ENCODE measurements around the gene PARP8.

The PARP8 gene

DNA sequence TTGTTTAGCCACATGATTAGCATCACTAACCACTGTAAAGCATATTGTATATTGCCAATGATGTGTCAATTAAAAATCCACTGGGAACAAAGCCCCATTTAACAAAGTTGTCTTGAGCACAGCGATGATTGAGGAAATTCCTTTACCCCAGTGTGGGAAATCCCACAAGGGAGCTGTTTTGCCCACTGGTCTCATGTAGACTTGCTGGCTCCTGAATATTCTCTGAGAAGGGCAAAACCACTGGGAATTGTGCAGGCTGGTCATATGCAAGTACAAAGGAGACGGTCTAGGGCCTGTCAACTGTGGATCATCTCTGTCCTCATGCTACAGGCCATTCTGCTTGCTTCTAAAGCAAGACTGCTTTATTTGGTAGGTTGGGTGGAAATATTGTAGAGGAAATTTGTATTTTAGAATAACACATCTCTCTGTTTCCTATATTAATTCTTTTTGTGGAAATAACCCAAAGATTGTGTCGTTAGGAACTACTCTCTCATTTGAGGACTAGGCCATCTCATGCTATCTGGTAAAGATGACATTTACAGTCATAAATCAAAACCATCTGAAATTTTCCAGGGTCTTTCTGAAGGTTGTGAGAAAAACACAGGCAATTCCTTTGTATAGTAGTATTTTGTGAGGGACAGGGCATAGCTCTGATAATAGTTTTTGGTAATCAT lies 60.2 kb downstream of the PARP8 start:
- no peak for DNase-seq (ENCODE audit: low read depth in 2 of 2)

GRCh38 chr5:50727149-50727496 lies 60.7 kb downstream of the PARP8 start:
- DNase-seq (ENCODE audit: low read depth in 2 of 2) = peak in 1 of 2 donors; percentile 9

GRCh38 chr5:50727845-50728244 lies 61.4 kb downstream of the PARP8 start:
- no peak for DNase-seq (ENCODE audit: low read depth in 2 of 2)

- no peak for DNase-seq (ENCODE audit: low read depth in 2 of 2)
Observed at GRCh38 chr5:50730336-50730735, 63.9 kb downstream of the PARP8 start.

- DNase-seq (ENCODE audit: low read depth in 2 of 2) = no peak
Observed at GRCh38 chr5:50730841-50731240, 64.4 kb downstream of the PARP8 start.

DNA sequence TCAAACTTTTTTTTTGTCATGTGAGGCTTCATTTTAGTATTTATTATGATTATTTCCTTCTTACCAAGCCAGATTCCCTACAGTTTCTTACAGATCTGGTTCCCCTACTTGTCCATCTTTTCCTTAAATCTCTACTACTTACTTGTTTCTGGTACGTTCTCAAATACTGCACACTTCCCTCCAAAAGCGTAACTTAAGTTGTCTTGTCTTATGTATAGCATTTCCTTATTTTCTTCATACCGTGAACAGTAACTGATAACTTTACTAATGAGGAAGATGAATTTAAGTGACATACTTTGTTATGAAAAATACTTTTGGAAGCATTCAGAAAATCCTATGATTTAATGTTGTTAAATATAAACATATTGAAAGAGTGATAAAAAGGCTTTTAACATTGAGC lies 67.3 kb downstream of the PARP8 start:
- no peak for DNase-seq (ENCODE audit: low read depth in 2 of 2)

DNA sequence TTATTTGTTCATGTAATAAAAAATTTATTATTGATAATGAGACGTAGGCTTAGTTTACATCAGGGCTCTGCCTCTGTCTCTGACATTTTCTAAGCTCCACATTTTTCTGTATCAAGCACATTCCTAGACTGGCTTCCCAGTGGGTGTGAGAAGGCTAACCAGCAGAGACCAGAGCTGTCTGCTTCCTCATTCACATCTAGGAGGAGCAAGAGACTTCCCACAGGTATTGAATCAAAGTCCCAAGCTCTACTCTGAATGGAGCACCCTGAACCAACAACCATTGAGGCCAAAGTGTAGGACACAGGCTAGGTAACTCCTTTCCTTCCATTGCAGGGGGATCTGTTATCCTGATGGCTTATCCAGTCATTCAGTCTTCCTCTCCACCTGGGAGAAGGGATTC lies 72.4 kb downstream of the PARP8 start:
- DNase-seq (ENCODE audit: low read depth in 2 of 2) = no peak

GRCh38 chr5:50740832-50741231 lies 74.4 kb downstream of the PARP8 start:
- no peak for DNase-seq (ENCODE audit: low read depth in 2 of 2)

DNA sequence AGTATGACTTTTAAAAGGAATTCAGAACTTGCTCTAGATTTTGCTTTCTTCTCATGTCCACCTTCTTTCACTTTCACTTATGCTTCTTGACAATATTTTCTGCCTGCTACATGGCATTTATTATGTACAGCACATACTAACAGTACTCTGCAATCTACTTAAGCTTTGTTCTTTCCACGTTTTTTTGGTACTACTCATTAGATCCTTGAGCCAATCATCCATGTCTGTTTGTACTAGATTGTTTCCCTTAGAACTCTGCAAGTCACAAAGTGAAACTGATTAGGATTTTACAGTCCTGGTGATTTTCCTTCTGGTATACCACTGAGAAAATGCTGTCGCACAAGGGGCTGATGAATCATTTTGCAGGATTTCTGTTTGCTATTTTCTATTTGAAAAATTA lies 78.3 kb downstream of the PARP8 start:
- no peak for DNase-seq (ENCODE audit: low read depth in 2 of 2)

- no peak for DNase-seq (ENCODE audit: low read depth in 2 of 2)
Observed at GRCh38 chr5:50745221-50745910, 78.9 kb downstream of the PARP8 start.

DNA sequence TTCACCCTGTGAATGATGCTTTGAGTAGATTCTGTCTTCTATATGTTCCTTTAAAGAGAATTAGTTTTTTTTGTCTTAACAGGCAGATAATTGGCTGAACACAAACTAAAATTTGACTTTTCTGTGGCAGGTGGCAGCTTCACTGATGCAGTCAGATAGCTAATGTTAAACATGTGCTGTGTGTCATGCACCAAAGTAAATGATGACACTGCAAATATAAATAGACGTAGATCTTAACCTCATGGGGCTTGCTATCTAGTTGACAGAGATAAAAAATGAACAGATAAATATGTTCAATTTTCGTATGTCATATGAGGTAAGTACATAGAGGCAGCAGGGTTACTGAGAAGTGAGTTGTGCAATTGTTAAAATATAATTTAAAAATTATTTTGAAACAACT lies 82.7 kb downstream of the PARP8 start:
- no peak for DNase-seq (ENCODE audit: low read depth in 2 of 2)

GRCh38 chr5:50749873-50750272 lies 83.4 kb downstream of the PARP8 start:
- no peak for DNase-seq (ENCODE audit: low read depth in 2 of 2)

DNA sequence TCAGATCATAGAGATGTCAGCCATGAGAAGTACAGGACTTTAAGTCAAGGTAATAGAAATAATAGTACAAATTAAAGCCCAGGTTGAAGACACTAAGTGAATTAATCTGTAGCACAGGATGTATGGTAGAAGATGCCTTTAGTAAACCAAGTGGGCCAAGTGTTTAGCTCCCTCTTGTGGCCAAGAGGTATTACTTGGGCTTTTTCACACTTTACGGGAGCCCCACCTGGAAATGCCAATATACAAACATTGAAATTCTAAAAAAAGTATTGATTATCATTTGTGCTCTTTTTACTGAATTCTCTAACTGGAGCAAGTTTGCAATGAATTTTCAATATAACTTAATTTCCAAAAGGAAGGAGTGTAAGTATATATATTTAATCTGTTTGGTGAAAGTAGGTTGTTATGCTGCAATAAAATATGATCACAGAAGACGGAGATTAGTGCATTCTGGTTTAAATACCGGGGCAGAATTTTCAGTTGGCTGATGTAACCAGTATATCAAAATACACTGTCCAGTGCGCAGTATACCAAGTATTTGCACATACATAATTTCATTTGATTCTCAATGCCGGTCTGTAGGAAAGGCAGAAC lies 84.7 kb downstream of the PARP8 start:
- DNase-seq (ENCODE audit: low read depth in 2 of 2) = peak in 1 of 2 donors; percentile 13

DNA sequence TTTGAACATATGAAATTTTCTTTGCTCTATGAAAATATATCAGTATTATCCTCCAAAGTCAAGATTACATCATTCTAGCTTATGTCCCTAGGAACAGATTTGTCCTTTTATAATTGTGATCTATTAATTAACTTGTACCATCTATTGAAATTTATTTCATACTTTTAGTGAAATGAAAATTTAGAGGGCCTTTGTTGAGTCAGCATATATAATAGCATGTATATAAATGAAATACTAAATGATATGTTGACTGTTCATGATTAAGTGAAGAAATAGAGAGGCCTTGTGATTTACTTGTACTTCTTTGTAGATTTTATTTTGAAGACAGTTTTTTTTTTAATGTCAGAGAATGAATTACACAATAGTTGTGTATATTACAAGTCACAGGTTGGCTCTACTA lies 86.4 kb downstream of the PARP8 start:
- DNase-seq (ENCODE audit: low read depth in 2 of 2) = no peak

DNA sequence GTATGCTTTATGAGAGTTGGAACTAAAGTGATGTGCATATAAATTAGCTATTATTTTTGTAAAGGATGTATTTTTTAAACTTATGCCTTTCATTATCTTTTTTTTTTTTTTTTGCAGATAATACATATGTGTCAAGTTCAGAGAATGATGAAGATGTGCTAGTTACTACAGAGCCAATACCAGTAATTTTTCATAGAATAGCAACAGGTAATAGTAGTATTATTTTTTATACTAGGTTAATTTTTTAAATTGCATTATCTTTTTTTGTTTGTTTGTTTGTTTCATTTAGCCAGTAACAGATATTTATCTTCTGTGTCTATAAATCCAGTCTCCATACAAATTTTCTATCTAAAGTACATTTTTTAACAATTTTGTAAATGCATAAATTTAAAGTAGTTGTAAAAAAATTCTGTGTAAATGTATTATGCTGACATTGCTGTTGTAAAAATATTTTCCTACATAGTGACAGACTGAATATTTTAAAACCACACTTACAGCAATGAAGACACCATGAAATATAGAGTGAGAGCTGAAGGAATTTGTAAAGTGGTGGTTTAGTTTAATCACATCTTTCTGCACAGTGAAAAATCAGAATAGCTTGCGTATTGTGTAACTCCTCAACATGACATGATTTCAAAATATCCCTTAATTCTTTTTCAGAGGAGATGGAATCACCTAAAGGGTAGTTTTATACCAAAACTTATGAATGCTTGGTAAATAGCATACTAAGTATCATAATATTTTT lies 93.3 kb downstream of the PARP8 start:
- DNase-seq (ENCODE audit: low read depth in 2 of 2) = no peak

GRCh38 chr5:50763351-50763750 lies 96.9 kb downstream of the PARP8 start:
- DNase-seq (ENCODE audit: low read depth in 2 of 2) = no peak

DNA sequence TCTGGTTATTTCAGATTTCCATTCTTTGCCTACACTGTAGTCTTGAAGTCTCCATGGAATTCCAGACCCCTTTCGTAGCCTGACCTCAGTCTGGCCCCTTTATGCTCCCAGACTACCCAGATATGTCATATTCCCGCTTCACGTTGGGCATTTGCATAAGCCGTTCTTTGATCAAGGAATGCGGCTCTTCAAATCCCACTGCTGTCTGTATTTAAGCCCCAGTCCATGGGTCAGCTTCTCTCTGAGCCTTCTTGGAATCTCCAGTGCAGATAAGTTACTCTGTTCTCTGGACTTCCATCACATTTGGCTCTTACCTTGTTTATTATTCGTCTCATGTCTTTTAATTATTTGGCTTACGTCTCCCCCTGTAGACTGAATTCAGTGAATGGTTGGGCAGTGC lies 97.4 kb downstream of the PARP8 start:
- no peak for DNase-seq (ENCODE audit: low read depth in 2 of 2)

GRCh38 chr5:50766042-50766441 lies 99.6 kb downstream of the PARP8 start:
- no peak for DNase-seq (ENCODE audit: low read depth in 2 of 2)

DNA sequence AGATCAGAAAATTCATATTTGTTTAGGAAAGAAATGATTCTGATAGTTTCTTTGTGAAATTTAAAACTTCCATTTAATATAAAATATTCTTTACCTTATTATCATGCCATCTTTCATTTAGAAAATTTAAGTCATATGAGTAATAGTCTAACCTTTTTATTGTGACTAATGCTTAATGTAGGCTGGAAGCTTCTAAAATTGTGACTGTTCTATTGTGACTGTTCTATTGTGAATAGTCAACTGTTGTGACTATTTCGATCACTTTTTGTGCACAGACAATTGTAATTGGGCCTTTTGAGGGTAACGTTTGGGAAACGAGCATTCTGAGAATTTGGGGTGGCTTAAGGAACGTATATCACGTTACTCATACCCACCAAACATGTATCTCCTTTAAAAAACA lies 100.0 kb downstream of the PARP8 start:
- no peak for DNase-seq (ENCODE audit: low read depth in 2 of 2)

DNA sequence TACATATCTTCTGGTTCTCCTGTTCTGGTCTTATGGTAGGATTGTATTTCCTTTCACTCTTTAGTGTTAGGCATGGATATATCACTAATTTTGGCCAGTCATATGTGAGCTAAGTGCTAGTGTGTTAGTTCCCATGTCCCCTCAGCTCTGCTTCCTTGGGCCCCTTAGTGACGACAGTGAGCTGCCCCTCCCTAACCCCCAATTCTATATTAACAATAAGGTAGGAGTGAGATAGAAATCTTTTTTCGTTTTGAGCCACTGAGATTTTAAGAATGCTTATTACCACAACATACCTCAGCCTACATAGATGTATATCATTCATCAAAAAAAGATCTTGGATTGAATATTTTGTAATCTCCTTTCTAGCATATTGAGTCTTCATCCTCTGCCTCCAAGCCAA lies 100.5 kb downstream of the PARP8 start:
- no peak for DNase-seq (ENCODE audit: low read depth in 2 of 2)

- no peak for DNase-seq (ENCODE audit: low read depth in 2 of 2)
Observed at GRCh38 chr5:50767588-50767987, 101.2 kb downstream of the PARP8 start.

DNA sequence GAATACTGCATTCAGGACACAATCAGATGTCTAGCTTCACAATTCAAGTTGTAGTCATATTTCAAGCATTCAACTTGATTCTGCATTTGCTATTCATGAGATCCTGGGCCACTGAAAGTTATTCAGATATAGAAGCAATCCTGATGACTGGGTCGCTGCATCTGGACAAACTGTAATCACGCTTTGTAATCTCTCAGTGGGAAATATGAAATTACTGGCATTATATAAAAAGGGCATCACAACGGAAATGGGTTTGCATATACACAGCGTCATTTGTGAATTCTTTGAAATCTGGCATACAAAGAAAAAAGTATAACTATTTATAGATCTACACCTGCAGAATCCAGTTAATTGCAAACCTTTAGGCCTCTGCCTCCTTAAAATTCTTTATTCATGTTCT lies 102.2 kb downstream of the PARP8 start:
- no peak for DNase-seq (ENCODE audit: low read depth in 2 of 2)

GRCh38 chr5:50770441-50770840 lies 104.0 kb downstream of the PARP8 start:
- DNase-seq (ENCODE audit: low read depth in 2 of 2) = no peak

Data from stimulated activated CD4-positive, alpha-beta T cell treated with anti-CD3 and anti-CD28 coated beads, Interleukin-4, amount 100 ng/mL, for 48 hours (primary cell).